ENCODE data around the gene TCEAL1. TPM values are rescaled to one million over a fixed set of nuclear protein-coding genes. Genes with fewer than 3 reads are reported as not detected.

TCEAL1 gene, protein sequence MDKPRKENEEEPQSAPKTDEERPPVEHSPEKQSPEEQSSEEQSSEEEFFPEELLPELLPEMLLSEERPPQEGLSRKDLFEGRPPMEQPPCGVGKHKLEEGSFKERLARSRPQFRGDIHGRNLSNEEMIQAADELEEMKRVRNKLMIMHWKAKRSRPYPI
- 15.1 and 16.7 TPM in 2 replicates for total RNA-seq
- total RNA-seq (2013): 15.6 TPM
- 12.5 and 13.4 TPM in 2 replicates for polyA plus RNA-seq
- 6.3 and 6.6 TPM in 2 replicates for polyA minus RNA-seq

DNA sequence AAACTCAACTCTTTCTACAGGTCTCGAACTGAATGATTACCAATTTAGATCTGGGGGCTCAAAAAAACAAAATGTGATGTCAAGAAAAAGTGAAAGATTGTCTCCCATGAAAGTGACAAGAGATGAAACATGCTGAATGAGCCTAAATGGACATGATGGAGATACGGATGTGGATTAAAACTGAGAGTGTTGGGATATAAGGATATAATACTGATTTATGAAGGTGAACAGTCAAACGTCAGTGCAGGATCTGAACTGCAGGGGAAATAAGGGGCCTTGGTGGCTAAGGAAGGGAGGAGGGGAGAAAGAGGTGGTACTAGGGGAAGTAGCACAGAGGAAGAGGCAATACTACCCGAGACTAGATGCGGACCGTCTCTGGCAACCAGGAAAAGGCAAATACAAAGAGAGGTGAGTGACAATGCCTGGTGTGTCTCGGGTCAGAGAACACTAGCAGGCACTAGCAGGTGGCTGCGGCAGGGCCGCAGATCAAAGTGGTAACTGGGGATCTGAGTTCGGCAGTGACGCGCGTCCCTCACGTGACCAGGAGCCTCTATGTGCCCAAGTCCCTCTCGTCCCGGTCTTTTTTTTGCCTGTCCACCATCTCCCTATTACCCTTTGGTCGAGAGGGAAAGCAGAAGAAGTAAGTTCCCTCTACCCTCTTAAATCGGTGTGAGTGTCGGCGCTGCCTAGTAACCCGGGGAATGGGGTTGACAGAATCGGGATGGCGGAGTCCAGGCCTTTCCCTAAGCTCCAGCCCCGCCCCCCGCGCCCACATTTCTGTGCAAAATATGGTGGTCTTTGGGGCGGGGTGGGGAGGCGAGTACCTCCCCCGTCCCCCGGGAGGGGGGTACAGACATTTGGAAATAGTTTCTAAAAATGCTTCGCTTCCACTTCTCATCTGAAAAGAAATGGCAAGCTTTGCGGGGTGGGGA lies at the start of gene TCEAL1:
TSS of gene TCEAL1 (plus strand) at position 590 of the 932 bp plus-strand sequence. CDS start 942 bp downstream, outside the sequence.
- ChIA-PET POLR2A (no interaction called here), CTCF (no interaction called here)
- Histone ChIP-seq H3K27me3 (replicated peaks in 1 of 4; ENCODE audit: control extremely low read depth in 1 of 4, control insufficient read depth in 3 of 4, insufficient read depth in 4 of 4, low read length in 3 of 4) (no peaks in the 10 kb centered on the region), H3K9me3 (ENCODE audit: control extremely low read depth in 1 of 3, control insufficient read depth in 2 of 3, insufficient read depth in 1 of 3, low read length in 2 of 3) (no peaks in the 10 kb centered on the region), H3K4me1 (ENCODE audit: control insufficient read depth in 2 of 2, insufficient read depth in 2 of 2, low read length in 2 of 2) (peaks cover 3 to 9% of the 10 kb centered on the region in 2 donors), H3K27ac (ENCODE audit: low read length in 2 of 2) (peak within 1 kb of the TSS; percentile 67 to 68), H3K79me2 (ENCODE audit: control insufficient read depth, insufficient read depth, low read length) (no peaks in the 10 kb centered on the region), H3K4me3 (ENCODE audit: control extremely low read depth in 1 of 5, extremely low read depth in 1 of 5, insufficient read depth in 1 of 5, low read depth in 2 of 5, low read length in 4 of 5) (peak within 1 kb of the TSS; percentile 49 to 74 (median 63)), H3K4me2 (replicated peaks; ENCODE audit: low read depth, low read length, poor library complexity, severe bottlenecking) (peak within 1 kb of the TSS; percentile 66), H3K36me3 (replicated peaks in 1 of 2; ENCODE audit: control extremely low read depth in 1 of 2, control insufficient read depth in 1 of 2, extremely low read depth in 1 of 2, insufficient read depth in 2 of 2, low read length in 1 of 2) (no peaks in the 10 kb centered on the region), H2AFZ (ENCODE audit: insufficient read depth, low read depth, low read length, poor library complexity, severe bottlenecking) (peak within 1 kb of the TSS; percentile 70), H3K9ac (ENCODE audit: low read length) (peak within 1 kb of the TSS; percentile 61), H4K20me1 (ENCODE audit: control insufficient read depth, insufficient read depth, low read length, poor library complexity, severe bottlenecking) (no peaks in the 10 kb centered on the region)
- 2% methylated on average over 12 of the region's 32 CpGs for WGBS (ENCODE audit: insufficient coverage)
- TF ChIP-seq, protein P1, sequence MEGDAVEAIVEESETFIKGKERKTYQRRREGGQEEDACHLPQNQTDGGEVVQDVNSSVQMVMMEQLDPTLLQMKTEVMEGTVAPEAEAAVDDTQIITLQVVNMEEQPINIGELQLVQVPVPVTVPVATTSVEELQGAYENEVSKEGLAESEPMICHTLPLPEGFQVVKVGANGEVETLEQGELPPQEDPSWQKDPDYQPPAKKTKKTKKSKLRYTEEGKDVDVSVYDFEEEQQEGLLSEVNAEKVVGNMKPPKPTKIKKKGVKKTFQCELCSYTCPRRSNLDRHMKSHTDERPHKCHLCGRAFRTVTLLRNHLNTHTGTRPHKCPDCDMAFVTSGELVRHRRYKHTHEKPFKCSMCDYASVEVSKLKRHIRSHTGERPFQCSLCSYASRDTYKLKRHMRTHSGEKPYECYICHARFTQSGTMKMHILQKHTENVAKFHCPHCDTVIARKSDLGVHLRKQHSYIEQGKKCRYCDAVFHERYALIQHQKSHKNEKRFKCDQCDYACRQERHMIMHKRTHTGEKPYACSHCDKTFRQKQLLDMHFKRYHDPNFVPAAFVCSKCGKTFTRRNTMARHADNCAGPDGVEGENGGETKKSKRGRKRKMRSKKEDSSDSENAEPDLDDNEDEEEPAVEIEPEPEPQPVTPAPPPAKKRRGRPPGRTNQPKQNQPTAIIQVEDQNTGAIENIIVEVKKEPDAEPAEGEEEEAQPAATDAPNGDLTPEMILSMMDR (IDR thresholded peaks at IDR 0.05): no peak
- TF ChIP-seq EZH2 (IDR thresholded peaks at IDR 0.05; ENCODE audit: borderline replicate concordance, insufficient read depth, low read depth, low read length, poor library complexity, severe bottlenecking): no peak
- DNase-seq (peak; percentile 69), ATAC-seq (ENCODE audit: low read depth) (peak; percentile 65)
- intact Hi-C loops (cut with micrococcal nuclease): loop anchor here (1.0 to 5.0 kb wide), 2 partner anchors 41 to 58 kb away; partner anchors contain the start of genes MORF4L2 and TCEAL4
- H3K4me3 Mint-ChIP-seq: peak within 1 kb of the TSS; percentile 89
- peaks cover 13% of the 10 kb centered on the region for H3K4me1 Mint-ChIP-seq
- no peaks in the 10 kb centered on the region for H3K27me3 Mint-ChIP-seq
- H3K9me3 Mint-ChIP-seq (ENCODE audit: insufficient read depth): no peaks in the 10 kb centered on the region
- H3K27ac Mint-ChIP-seq: peak within 1 kb of the TSS; percentile 89
